ENCODE results near the gene TMPRSS4.

TMPRSS4 gene

GRCh38 chr11:118162846-118163245, 86.0 kb downstream of the TMPRSS4 start:
- TF ChIP-seq, protein P1, sequence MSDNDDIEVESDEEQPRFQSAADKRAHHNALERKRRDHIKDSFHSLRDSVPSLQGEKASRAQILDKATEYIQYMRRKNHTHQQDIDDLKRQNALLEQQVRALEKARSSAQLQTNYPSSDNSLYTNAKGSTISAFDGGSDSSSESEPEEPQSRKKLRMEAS (IDR thresholded peaks at IDR 0.05; ENCODE audit: low read depth, low read length), result no peak
- TF ChIP-seq, protein P2, sequence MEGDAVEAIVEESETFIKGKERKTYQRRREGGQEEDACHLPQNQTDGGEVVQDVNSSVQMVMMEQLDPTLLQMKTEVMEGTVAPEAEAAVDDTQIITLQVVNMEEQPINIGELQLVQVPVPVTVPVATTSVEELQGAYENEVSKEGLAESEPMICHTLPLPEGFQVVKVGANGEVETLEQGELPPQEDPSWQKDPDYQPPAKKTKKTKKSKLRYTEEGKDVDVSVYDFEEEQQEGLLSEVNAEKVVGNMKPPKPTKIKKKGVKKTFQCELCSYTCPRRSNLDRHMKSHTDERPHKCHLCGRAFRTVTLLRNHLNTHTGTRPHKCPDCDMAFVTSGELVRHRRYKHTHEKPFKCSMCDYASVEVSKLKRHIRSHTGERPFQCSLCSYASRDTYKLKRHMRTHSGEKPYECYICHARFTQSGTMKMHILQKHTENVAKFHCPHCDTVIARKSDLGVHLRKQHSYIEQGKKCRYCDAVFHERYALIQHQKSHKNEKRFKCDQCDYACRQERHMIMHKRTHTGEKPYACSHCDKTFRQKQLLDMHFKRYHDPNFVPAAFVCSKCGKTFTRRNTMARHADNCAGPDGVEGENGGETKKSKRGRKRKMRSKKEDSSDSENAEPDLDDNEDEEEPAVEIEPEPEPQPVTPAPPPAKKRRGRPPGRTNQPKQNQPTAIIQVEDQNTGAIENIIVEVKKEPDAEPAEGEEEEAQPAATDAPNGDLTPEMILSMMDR (IDR thresholded peaks at IDR 0.05; ENCODE audit: low read depth, low read length), result no peak
- no peak for TF ChIP-seq POLR2A (IDR thresholded peaks at IDR 0.05; ENCODE audit: extremely low read depth, insufficient read length)
- TF ChIP-seq MYC (IDR thresholded peaks at IDR 0.05; ENCODE audit: low read depth, low read length), result no peak
- DNase-seq (ENCODE audit: low read depth), result no peak
- H3K4me3 ChIP-seq (ENCODE audit: low read depth, low read length), result no peak overlapping the region

- no peak overlapping the region for H3K4me3 ChIP-seq (ENCODE audit: low read depth, low read length)
- TF ChIP-seq MYC (IDR thresholded peaks at IDR 0.05; ENCODE audit: low read depth, low read length), result no peak
- TF ChIP-seq, protein P2 (IDR thresholded peaks at IDR 0.05; ENCODE audit: low read depth, low read length), result no peak
- TF ChIP-seq, protein P1 (IDR thresholded peaks at IDR 0.05; ENCODE audit: low read depth, low read length), result no peak
- no peak for TF ChIP-seq POLR2A (IDR thresholded peaks at IDR 0.05; ENCODE audit: extremely low read depth, insufficient read length)
- no peak for DNase-seq (ENCODE audit: low read depth)
These were observed 86.6 kb downstream of the TMPRSS4 start for GRCh38 chr11:118163494-118163893.

GRCh38 chr11:118164885-118165284, 88.0 kb downstream of the TMPRSS4 start:
- TF ChIP-seq, protein P2 (IDR thresholded peaks at IDR 0.05; ENCODE audit: low read depth, low read length), result no peak
- TF ChIP-seq, protein P1 (IDR thresholded peaks at IDR 0.05; ENCODE audit: low read depth, low read length), result no peak
- TF ChIP-seq MYC (IDR thresholded peaks at IDR 0.05; ENCODE audit: low read depth, low read length), result no peak
- no peak for TF ChIP-seq POLR2A (IDR thresholded peaks at IDR 0.05; ENCODE audit: extremely low read depth, insufficient read length)

GRCh38 chr11:118166641-118167040, 89.8 kb downstream of the TMPRSS4 start:
- DNase-seq (ENCODE audit: low read depth), result no peak
- no peak overlapping the region for H3K4me3 ChIP-seq (ENCODE audit: low read depth, low read length)
- TF ChIP-seq, protein P1 (IDR thresholded peaks at IDR 0.05; ENCODE audit: low read depth, low read length), result no peak
- TF ChIP-seq POLR2A (IDR thresholded peaks at IDR 0.05; ENCODE audit: extremely low read depth, insufficient read length), result no peak
- TF ChIP-seq, protein P2 (IDR thresholded peaks at IDR 0.05; ENCODE audit: low read depth, low read length), result no peak
- no peak for TF ChIP-seq MYC (IDR thresholded peaks at IDR 0.05; ENCODE audit: low read depth, low read length)

More at GRCh38 chr11:118164885-118165284, 88.0 kb downstream of the TMPRSS4 start:
- no peak overlapping the region for H3K4me3 ChIP-seq (ENCODE audit: low read depth, low read length)
- no peak for DNase-seq (ENCODE audit: low read depth)

DNA sequence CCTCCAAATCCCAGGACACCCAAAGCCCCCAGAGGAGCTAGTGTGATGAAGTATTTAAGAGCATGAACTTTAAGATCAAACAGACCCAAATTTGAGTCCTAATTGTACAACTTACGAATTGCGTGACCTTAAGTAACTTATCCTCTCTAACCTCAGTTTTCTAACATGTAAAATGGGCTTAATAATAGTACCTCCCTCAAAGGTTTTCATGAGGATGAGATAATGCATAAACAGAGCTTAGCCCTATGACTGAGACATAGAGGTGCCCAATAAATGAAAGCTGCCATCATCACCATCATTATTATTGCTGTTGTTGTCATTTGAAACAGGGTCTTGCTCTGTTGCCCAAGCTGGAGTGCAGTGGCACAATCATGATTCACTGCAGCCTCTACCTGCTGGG, 90.4 kb downstream of the TMPRSS4 start:
- no peak overlapping the region for H3K4me3 ChIP-seq (ENCODE audit: low read depth, low read length)
- DNase-seq (ENCODE audit: low read depth), result no peak
- TF ChIP-seq MYC (IDR thresholded peaks at IDR 0.05; ENCODE audit: low read depth, low read length), result no peak
- no peak for TF ChIP-seq POLR2A (IDR thresholded peaks at IDR 0.05; ENCODE audit: extremely low read depth, insufficient read length)
- TF ChIP-seq, protein P2 (IDR thresholded peaks at IDR 0.05; ENCODE audit: low read depth, low read length), result no peak
- TF ChIP-seq, protein P1 (IDR thresholded peaks at IDR 0.05; ENCODE audit: low read depth, low read length), result no peak
